Measurements from ENCODE around the gene CDC6. TPM values are rescaled to one million over a fixed set of nuclear protein-coding genes. Genes with fewer than 3 reads are reported as not detected.

The CDC6 gene
- total RNA-seq, 1 donor, result 28.5 TPM

DNA sequence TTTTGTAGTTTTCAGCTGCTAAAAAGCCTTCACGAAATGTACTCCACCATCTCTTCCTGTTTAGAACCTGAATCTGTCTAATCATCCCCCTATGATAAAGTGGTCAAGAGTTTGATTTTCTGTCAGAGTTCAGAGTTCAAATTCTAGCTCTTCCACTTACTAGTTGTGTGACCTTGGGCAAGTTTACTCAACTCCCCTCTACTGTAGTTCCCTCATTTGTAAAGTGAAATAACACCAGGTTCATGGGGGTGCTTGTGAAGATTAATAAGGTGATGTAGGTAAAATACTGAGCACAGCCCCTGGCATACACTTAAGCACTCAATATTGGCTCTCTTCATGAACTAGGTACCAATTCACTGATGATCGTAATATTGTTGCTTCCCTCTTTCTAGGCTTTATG, 1.2 kb upstream of the CDC6 start:
- H3K4me3 ChIP-seq (ENCODE audit: low read depth, low read length), result no peak overlapping the region
- TF ChIP-seq, protein P1, sequence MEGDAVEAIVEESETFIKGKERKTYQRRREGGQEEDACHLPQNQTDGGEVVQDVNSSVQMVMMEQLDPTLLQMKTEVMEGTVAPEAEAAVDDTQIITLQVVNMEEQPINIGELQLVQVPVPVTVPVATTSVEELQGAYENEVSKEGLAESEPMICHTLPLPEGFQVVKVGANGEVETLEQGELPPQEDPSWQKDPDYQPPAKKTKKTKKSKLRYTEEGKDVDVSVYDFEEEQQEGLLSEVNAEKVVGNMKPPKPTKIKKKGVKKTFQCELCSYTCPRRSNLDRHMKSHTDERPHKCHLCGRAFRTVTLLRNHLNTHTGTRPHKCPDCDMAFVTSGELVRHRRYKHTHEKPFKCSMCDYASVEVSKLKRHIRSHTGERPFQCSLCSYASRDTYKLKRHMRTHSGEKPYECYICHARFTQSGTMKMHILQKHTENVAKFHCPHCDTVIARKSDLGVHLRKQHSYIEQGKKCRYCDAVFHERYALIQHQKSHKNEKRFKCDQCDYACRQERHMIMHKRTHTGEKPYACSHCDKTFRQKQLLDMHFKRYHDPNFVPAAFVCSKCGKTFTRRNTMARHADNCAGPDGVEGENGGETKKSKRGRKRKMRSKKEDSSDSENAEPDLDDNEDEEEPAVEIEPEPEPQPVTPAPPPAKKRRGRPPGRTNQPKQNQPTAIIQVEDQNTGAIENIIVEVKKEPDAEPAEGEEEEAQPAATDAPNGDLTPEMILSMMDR (IDR thresholded peaks at IDR 0.05; ENCODE audit: insufficient read depth, low read depth, low read length), result no peak
- no peak for DNase-seq (ENCODE audit: low read depth)

DNA sequence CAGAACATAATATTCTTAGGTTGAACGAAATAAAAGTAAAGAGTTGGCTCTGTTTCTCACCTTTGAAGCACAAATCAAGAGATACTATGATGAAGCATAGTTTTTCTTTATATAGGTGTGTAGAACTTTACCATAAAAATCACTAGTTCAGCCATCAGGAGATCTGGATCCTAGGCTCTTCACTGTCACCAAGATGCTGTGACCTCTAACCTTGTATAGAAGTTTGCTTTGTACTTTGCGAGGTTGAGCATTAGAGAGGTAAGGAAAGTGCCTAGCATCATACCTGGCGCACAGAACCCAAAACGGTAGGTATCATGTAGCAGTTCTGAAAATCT, 553 bp upstream of the CDC6 start:
- peak overlapping the region; percentile 10 for H3K4me3 ChIP-seq (ENCODE audit: low read depth, low read length)
- no peak for DNase-seq (ENCODE audit: low read depth)
- TF ChIP-seq, protein P1 (IDR thresholded peaks at IDR 0.05; ENCODE audit: insufficient read depth, low read depth, low read length), result no peak

DNA sequence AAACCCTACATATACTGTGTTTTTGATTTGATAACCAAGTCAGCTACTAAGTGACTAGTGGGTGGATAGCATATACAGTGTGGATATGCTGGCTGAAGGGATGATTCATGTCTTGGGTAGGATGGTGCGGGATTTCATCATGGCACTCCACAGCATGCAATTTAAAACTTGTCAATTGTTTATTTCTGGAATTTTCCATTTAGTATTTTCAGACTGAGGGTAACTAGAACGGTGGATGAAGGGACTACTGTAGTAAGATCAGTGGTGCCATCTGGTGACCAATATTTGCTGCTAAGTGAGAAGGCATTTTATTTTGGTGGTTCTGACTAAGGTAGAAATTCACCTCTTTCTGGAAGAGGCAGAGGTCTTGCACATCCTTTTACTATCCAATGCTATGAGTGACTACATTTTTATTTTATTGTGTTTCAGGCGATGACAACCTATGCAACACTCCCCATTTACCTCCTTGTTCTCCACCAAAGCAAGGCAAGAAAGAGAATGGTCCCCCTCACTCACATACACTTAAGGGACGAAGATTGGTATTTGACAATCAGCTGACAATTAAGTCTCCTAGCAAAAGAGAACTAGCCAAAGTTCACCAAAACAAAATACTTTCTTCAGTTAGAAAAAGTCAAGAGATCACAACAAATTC, 3.1 kb downstream of the CDC6 start:
- H3K4me3 ChIP-seq (ENCODE audit: low read depth, low read length), result no peak overlapping the region
- peak; percentile 98 for DNase-seq (ENCODE audit: low read depth)
- TF ChIP-seq, protein P1 (IDR thresholded peaks at IDR 0.05; ENCODE audit: insufficient read depth, low read depth, low read length), result peak; percentile 68

DNA sequence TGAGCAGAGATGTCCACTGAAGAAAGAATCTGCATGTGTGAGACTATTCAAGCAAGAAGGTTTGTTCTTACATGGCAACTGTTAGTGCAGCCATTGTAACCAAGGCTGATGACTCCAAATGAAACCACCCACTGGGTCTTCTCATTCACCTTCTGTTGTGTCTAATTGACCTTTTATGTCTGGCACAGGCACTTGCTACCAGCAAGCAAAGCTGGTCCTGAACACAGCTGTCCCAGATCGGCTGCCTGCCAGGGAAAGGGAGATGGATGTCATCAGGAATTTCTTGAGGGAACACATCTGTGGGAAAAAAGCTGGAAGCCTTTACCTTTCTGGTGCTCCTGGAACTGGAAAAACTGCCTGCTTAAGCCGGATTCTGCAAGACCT, 3.6 kb downstream of the CDC6 start:
- DNase-seq (ENCODE audit: low read depth), result no peak
- TF ChIP-seq, protein P1 (IDR thresholded peaks at IDR 0.05; ENCODE audit: insufficient read depth, low read depth, low read length), result no peak
- H3K4me3 ChIP-seq (ENCODE audit: low read depth, low read length), result no peak overlapping the region

DNA sequence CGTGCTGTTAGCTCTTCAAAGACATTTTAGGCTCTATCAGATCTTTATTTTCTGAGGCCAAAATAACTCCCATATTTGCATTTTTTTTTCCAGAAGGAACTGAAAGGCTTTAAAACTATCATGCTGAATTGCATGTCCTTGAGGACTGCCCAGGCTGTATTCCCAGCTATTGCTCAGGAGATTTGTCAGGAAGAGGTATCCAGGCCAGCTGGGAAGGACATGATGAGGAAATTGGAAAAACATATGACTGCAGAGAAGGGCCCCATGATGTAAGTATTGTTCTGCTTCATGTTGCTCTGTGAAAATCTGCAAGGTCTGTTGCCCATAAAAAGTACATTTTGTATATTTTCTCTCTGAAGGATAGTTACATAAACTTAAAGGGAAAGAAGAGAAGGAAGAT, 5.7 kb downstream of the CDC6 start:
- H3K4me3 ChIP-seq (ENCODE audit: low read depth, low read length), result no peak overlapping the region
- no peak for DNase-seq (ENCODE audit: low read depth)
- TF ChIP-seq, protein P1 (IDR thresholded peaks at IDR 0.05; ENCODE audit: insufficient read depth, low read depth, low read length), result no peak

DNA sequence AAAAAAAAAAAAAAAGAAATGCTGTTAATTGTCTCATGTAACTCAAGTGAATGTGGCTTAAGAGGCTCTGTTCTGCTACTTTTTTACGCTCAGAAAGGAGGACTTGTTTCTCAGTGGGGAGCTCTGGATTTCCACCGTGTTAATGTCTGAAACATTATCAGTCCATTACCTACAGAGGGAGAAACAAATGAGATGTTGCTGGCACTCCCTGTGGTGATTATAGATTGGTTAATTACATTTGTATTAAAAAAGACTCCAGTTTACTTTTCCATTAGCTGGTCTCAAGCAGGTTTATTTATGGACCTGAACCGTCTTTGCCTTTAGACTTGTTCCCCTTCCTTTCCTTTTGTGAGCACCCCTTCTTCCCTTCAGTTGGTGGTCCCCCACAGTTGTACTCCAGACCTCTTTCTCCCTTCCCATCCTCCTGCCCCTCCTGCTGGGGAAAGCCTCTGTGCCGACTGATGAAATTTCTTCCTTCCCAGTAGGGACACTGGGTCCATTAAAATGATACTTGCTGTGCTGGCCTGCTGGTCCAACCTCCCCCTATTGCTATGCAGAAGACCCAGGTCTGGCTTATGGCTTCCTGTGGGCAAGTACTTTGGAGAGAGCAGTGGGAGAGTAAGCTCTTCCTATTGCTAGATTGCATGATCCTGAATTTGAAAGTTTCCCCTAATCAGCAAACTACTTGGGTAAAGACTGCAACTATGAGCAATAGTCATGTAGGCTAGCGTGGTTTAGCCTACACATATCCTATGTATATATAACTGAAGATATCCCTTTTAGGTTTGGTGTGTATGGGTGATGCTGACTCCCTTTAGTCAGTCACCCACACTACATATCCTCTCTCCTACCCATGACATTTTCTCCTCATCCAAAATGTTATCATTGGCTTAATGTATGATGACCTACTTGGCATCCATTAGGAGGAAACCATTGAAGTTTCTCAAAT, 8.1 kb downstream of the CDC6 start:
- no peak for DNase-seq (ENCODE audit: low read depth)
- TF ChIP-seq, protein P1 (IDR thresholded peaks at IDR 0.05; ENCODE audit: insufficient read depth, low read depth, low read length), result no peak
- no peak overlapping the region for H3K4me3 ChIP-seq (ENCODE audit: low read depth, low read length)

Data from fibroblast of villous mesenchyme (primary cell).